Activated naive CD4-positive, alpha-beta T cell treated with anti-CD3 and anti-CD28 coated beads, Interleukin-2, amount 50 U/mL, for 24 hours (primary cell): ENCODE data around the gene CCDC57.

ENCODE experiments used
- H3K27ac Mint-ChIP-seq: one replicate; pipeline ENCODE4 v1.8.0; 2021; ENCODE audit warnings: mild to moderate bottlenecking, mixed read lengths
- H3K27me3 Mint-ChIP-seq: one replicate; pipeline ENCODE4 v1.8.0; 2021; ENCODE audit warnings: mixed read lengths
- H3K36me3 Mint-ChIP-seq: one replicate; pipeline ENCODE4 v1.8.0; 2021; ENCODE audit warnings: mixed read lengths
- H3K4me1 Mint-ChIP-seq: one replicate; pipeline ENCODE4 v1.8.0; 2021; ENCODE audit warnings: mixed read lengths
- H3K4me3 Mint-ChIP-seq: one replicate; pipeline ENCODE4 v1.8.0; 2021; ENCODE audit warnings: mild to moderate bottlenecking, mixed read lengths
- H3K9me3 Mint-ChIP-seq: one replicate; pipeline ENCODE4 v1.8.0; 2021; ENCODE audit warnings: mixed read lengths

Gene CCDC57

GRCh38 chr17:82055023-82055964 is 157.3 kb downstream of the CCDC57 start:
- Mint-ChIP-seq H3K4me1 (peaks cover 14% of the 10 kb centered on the region), H3K9me3 (no peaks in the 10 kb centered on the region), H3K4me3 (no peak overlapping the region), H3K27me3 (no peaks in the 10 kb centered on the region), H3K27ac (no peak overlapping the region), H3K36me3 (no peaks in the 10 kb centered on the region)

DNA sequence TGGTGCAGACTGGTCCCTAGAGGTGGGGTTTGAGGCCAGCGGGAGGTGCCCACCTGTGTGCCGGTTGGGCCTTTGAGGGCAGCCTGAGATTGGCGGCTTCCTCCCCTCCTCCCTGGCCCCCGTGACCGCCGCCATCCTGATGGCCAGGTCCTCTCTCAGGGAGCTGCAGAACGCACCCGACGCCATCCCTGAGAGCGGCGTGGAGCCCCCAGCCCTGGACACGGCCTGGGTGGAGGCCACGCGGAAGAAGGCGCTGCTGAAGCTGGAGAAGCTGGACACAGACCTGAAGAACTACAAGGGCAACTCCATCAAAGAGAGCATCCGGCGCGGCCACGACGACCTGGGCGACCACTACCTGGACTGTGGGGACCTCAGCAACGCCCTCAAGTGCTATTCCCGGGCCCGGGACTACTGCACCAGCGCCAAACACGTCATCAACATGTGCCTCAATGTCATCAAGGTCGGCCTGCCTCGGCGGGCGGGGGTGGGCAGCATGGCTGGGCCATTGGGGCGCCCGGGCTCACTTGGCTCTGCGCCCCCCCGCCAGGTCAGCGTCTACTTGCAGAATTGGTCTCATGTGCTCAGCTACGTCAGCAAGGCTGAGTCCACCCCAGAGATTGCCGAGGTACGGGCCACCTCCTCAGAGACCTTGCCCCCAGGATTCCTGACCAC is 158.2 kb downstream of the CCDC57 start:
- H3K4me1 Mint-ChIP-seq, result peaks cover 14% of the 10 kb centered on the region
- H3K27ac Mint-ChIP-seq, result no peak overlapping the region
- H3K27me3 Mint-ChIP-seq, result no peaks in the 10 kb centered on the region
- H3K9me3 Mint-ChIP-seq, result no peaks in the 10 kb centered on the region
- H3K36me3 Mint-ChIP-seq, result no peaks in the 10 kb centered on the region
- H3K4me3 Mint-ChIP-seq, result no peak overlapping the region

- Mint-ChIP-seq H3K9me3 (no peaks in the 10 kb centered on the region), H3K36me3 (no peaks in the 10 kb centered on the region), H3K27me3 (no peaks in the 10 kb centered on the region), H3K27ac (no peak overlapping the region), H3K4me1 (peaks cover 14% of the 10 kb centered on the region), H3K4me3 (peak overlapping the region; percentile 81)
Measured at GRCh38 chr17:82053556-82054263, 158.9 kb downstream of the CCDC57 start.

GRCh38 chr17:82053130-82053529 is 159.5 kb downstream of the CCDC57 start:
- Mint-ChIP-seq H3K9me3 (no peaks in the 10 kb centered on the region), H3K4me1 (peaks cover 14% of the 10 kb centered on the region), H3K4me3 (peak overlapping the region; percentile 81), H3K27ac (no peak overlapping the region), H3K36me3 (no peaks in the 10 kb centered on the region), H3K27me3 (no peaks in the 10 kb centered on the region)

DNA sequence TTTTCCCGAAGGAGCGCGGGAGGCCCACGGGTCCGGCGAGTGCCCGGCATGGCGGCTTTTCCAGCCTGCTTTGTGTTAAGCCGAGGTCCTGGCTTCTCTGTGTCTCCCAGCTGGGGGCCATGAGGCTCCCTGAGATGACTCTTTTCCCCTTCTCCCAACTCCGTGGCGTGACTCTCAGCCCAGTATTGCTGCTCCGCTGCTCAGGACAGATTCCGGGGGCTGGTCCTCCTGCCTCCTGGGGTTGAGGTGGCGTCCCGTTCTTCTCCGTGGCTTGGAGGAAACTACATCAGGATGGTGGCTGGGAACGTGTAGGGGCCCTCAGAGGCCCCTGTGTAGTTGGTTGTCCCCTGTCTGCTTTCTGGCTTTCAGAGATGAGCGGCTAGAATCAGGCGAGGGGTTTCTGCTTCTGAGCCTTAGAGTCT is 160.0 kb downstream of the CCDC57 start:
- H3K4me1 Mint-ChIP-seq, result peaks cover 14% of the 10 kb centered on the region
- no peaks in the 10 kb centered on the region for H3K27me3 Mint-ChIP-seq
- no peaks in the 10 kb centered on the region for H3K36me3 Mint-ChIP-seq
- peak overlapping the region; percentile 81 for H3K4me3 Mint-ChIP-seq
- peak overlapping the region; percentile 46 for H3K27ac Mint-ChIP-seq
- no peaks in the 10 kb centered on the region for H3K9me3 Mint-ChIP-seq

- H3K4me3 Mint-ChIP-seq, result peak within 1 kb of the TSS; percentile 87
- H3K27ac Mint-ChIP-seq, result peak within 1 kb of the TSS; percentile 51
- H3K36me3 Mint-ChIP-seq, result no peaks in the 10 kb centered on the region
- H3K4me1 Mint-ChIP-seq, result peaks cover 14% of the 10 kb centered on the region
- no peaks in the 10 kb centered on the region for H3K9me3 Mint-ChIP-seq
- no peaks in the 10 kb centered on the region for H3K27me3 Mint-ChIP-seq
Measured at GRCh38 chr17:82051776-82052637, 160.6 kb downstream of the CCDC57 start, which contains the start of the genes GPS1 and RFNG. GPS1 (plus strand) TSS chr17:82051898; CDS start chr17:82051932, 34 bp downstream. RFNG (minus strand) TSS chr17:82051811; CDS start chr17:82051766, 45 bp downstream.
